ENCODE results near the gene STK11IP. TPM values are rescaled to one million over a fixed set of nuclear protein-coding genes. Genes with fewer than 3 reads are reported as not detected.

The STK11IP gene
- total and polyA plus RNA-seq, 9 of the 15 experiments (the other 6 are each of a cell fraction or from before 2014, with no cell fraction given) = 0.52 to 21.7 (median 5.6) TPM

GRCh38 chr2:219597552-219598307 lies at the start of gene STK11IP (continued):
- TF ChIP-seq LEF1 (IDR thresholded peaks at IDR 0.05) (no peak), RFX7 (CRISPR knock-in tag; IDR thresholded peaks at IDR 0.05) (no peak), SLC30A9 (CRISPR knock-in tag; IDR thresholded peaks at IDR 0.05) (no peak), MCM2 (IDR thresholded peaks at IDR 0.05; ENCODE audit: low read depth) (no peak), MCM7 (IDR thresholded peaks at IDR 0.05) (no peak), USF1 (CRISPR knock-in tag; IDR thresholded peaks at IDR 0.05) (0 out of 2 replicates have a peak, but pooled peaks have one; percentile 21), ZBTB7A (IDR thresholded peaks at IDR 0.05; ENCODE audit: borderline replicate concordance, control insufficient read depth, low read depth, low read length) (peak; percentile 54; the same call in 1 of the 2 replicates), ZNF79 (CRISPR knock-in tag; IDR thresholded peaks at IDR 0.05; ENCODE audit: low read depth) (no peak), ZNF184 (CRISPR knock-in tag; IDR thresholded peaks at IDR 0.05) (no peak), TAF9B (IDR thresholded peaks at IDR 0.05; ENCODE audit: partially characterized antibody) (peak; percentile 72), ESRRA (IDR thresholded peaks at IDR 0.05; ENCODE audit: borderline replicate concordance, low read depth) (peak; percentile 47), TRIM28 (IDR thresholded peaks at IDR 0.05) (no peak), NCOA6 (IDR thresholded peaks at IDR 0.05) (no peak), TBP (optimal IDR thresholded peaks at IDR 0.05; ENCODE audit: low read depth, low read length) (peak; percentile 82), TAF7 (tag; IDR thresholded peaks at IDR 0.05) (no peak; the same call in 1 of the 2 replicates), SMAD4 (CRISPR knock-in tag; conservative IDR thresholded peaks at IDR 0.05) (0 out of 2 replicates have a peak, but pooled peaks have one; percentile 23), SMC3 (conservative IDR thresholded peaks at IDR 0.05; ENCODE audit: insufficient read depth, low read depth, low read length) (no peak), MEIS2 (IDR thresholded peaks at IDR 0.05; ENCODE audit: partially characterized antibody) (peak; percentile 80), BRD4 (IDR thresholded peaks at IDR 0.05) (no peak), HNRNPK (IDR thresholded peaks at IDR 0.05; ENCODE audit: low read depth, low read length, poor library complexity, severe bottlenecking) (no peak), FOXJ2 (tag; IDR thresholded peaks at IDR 0.05) (peak; percentile 91), LARP7 (IDR thresholded peaks at IDR 0.05) (no peak), SMAD1 (IDR thresholded peaks at IDR 0.05; ENCODE audit: low read depth, low read length, partially characterized antibody) (peak; percentile 50)
- TF ChIP-seq, protein P1, sequence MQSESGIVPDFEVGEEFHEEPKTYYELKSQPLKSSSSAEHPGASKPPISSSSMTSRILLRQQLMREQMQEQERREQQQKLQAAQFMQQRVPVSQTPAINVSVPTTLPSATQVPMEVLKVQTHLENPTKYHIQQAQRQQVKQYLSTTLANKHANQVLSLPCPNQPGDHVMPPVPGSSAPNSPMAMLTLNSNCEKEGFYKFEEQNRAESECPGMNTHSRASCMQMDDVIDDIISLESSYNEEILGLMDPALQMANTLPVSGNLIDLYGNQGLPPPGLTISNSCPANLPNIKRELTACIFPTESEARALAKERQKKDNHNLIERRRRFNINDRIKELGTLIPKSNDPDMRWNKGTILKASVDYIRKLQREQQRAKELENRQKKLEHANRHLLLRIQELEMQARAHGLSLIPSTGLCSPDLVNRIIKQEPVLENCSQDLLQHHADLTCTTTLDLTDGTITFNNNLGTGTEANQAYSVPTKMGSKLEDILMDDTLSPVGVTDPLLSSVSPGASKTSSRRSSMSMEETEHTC (IDR thresholded peaks at IDR 0.05) = 0 out of 2 replicates have a peak, but pooled peaks have one; percentile 15
- TF ChIP-seq, protein P2, sequence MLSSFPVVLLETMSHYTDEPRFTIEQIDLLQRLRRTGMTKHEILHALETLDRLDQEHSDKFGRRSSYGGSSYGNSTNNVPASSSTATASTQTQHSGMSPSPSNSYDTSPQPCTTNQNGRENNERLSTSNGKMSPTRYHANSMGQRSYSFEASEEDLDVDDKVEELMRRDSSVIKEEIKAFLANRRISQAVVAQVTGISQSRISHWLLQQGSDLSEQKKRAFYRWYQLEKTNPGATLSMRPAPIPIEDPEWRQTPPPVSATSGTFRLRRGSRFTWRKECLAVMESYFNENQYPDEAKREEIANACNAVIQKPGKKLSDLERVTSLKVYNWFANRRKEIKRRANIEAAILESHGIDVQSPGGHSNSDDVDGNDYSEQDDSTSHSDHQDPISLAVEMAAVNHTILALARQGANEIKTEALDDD (IDR thresholded peaks at IDR 0.05) = no peak
- TF ChIP-seq, protein P3, sequence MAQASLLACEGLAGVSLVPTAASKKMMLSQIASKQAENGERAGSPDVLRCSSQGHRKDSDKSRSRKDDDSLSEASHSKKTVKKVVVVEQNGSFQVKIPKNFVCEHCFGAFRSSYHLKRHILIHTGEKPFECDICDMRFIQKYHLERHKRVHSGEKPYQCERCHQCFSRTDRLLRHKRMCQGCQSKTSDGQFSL (CRISPR knock-in tag; IDR thresholded peaks at IDR 0.05) = peak; percentile 100
- TF ChIP-seq, protein P3 (tag; IDR thresholded peaks at IDR 0.05) = peak in 1 of 2 experiments; percentile 99; a peak in 2 of 4 replicates

Measured in K562 (cell line).